IMR-90 (cell line): ENCODE data around the gene METRNL. TPM values are rescaled to one million over a fixed set of nuclear protein-coding genes. Genes with fewer than 3 reads are reported as not detected.

Source experiments
- ATAC-seq: fragments of 200-7000 bp; cut with Tn5 transposase; 2 replicates; pipeline ENCODE4 v1.9.1; 2020; ENCODE audit warnings: low read depth, mild to moderate bottlenecking, moderate library complexity
- BruUV-seq: library from RNA; stranded (reverse); fragments of 400-500 nt; replicated peaks from 2 replicates; lab custom pipeline; 2021; lab: Mats Ljungman, UMichigan
- CTCF ChIA-PET: fragments of 300-600 bp; formaldehyde crosslinking; extraction: SDS; loops from one replicate; lab custom pipeline; 2021; ENCODE audit warnings: antibody characterized with exemption; lab: Yijun Ruan, JAX
- POLR2A ChIA-PET: fragments of 300-600 bp; sonication (Branson Sonifier 250); formaldehyde crosslinking; loops from one replicate; lab custom pipeline; 2022; ENCODE audit warnings: antibody characterized with exemption; ENCODE audit not compliant: unreplicated experiment; lab: Charles Lee
- DNase-seq: peaks from one replicate; pipeline ENCODE4 v3.0.0; 2013
- H2AFZ ChIP-seq: replicated peaks from 2 replicates; pipeline ENCODE3; 2013; ENCODE audit warnings: low read length, mild to moderate bottlenecking; ENCODE audit not compliant: poor library complexity
- H2AK5ac ChIP-seq: 2 replicates; pipeline ENCODE4 v1.6.1; 2013; ENCODE audit warnings: low read depth, low read length, inconsistent platforms
- H2AK9ac ChIP-seq: replicated peaks from 2 replicates; pipeline ENCODE3; 2013; ENCODE audit warnings: mild to moderate bottlenecking, low read depth, low read length, moderate library complexity; ENCODE audit not compliant: poor library complexity
- H2BK120ac ChIP-seq: 2 replicates; pipeline ENCODE4 v1.6.1; 2013; ENCODE audit warnings: low read depth, low read length, inconsistent platforms
- H2BK15ac ChIP-seq: 3 replicates; pipeline ENCODE4 v1.6.1; 2013; ENCODE audit warnings: low read depth, low read length, inconsistent platforms
- H2BK20ac ChIP-seq: 2 replicates; pipeline ENCODE4 v1.6.1; 2013; ENCODE audit warnings: low read depth, mild to moderate bottlenecking, inconsistent platforms, low read length, moderate library complexity
- H2BK5ac ChIP-seq: 2 replicates; pipeline ENCODE4 v1.6.1; 2013; ENCODE audit warnings: mild to moderate bottlenecking, low read depth, low read length, inconsistent platforms; ENCODE audit not compliant: poor library complexity, severe bottlenecking
- H3K14ac ChIP-seq: replicated peaks from 2 replicates; pipeline ENCODE4 v1.6.1; 2013; ENCODE audit warnings: low read depth, low read length, inconsistent platforms
- H3K18ac ChIP-seq: 2 replicates; pipeline ENCODE4 v1.6.1; 2013; ENCODE audit warnings: low read depth, low read length, control low read depth
- H3K23ac ChIP-seq: 2 replicates; pipeline ENCODE4 v1.6.1; 2013; ENCODE audit warnings: low read depth, low read length, inconsistent platforms
- H3K27ac ChIP-seq: 2 replicates; pipeline ENCODE4 v1.5.1; 2013; ENCODE audit warnings: mild to moderate bottlenecking, control low read depth, low read length; ENCODE audit not compliant: insufficient read depth
- H3K27me3 ChIP-seq: 2 replicates; pipeline ENCODE4 v1.6.1; 2013; ENCODE audit warnings: low read length; ENCODE audit not compliant: control insufficient read depth, insufficient read depth
- H3K36me3 ChIP-seq: 2 replicates; pipeline ENCODE4 v1.6.1; 2013; ENCODE audit warnings: low read length, mixed read lengths; ENCODE audit not compliant: control insufficient read depth, insufficient read depth
- H3K4ac ChIP-seq: 2 replicates; pipeline ENCODE4 v1.6.1; 2013; ENCODE audit warnings: low read depth, low read length, inconsistent platforms
- H3K4me1 ChIP-seq: 2 replicates; pipeline ENCODE4 v1.6.1; 2013; ENCODE audit warnings: low read length, mixed read lengths; ENCODE audit not compliant: control insufficient read depth, insufficient read depth
- H3K4me2 ChIP-seq: 2 replicates; pipeline ENCODE4 v1.6.1; 2013; ENCODE audit warnings: low read depth, mild to moderate bottlenecking, control low read depth, low read length, moderate library complexity
- H3K4me3 ChIP-seq: 2 replicates; pipeline ENCODE4 v1.5.1; 2013; ENCODE audit warnings: low read depth, mild to moderate bottlenecking, control low read depth, low read length, moderate library complexity; ENCODE audit not compliant: insufficient read depth
- H3K56ac ChIP-seq: 2 replicates; pipeline ENCODE4 v1.6.1; 2013; ENCODE audit warnings: low read length, inconsistent platforms; ENCODE audit not compliant: insufficient read depth; ENCODE audit errors: extremely low read depth
- H3K79me1 ChIP-seq, 2 experiments: 2 replicates each; pipeline ENCODE4 v1.6.1; 2013; ENCODE audit warnings: low read length in 2 of 2, inconsistent platforms in 1 of 2, low read depth in 1 of 2
- H3K9ac ChIP-seq: 2 replicates; pipeline ENCODE4 v1.6.1; 2013; ENCODE audit warnings: low read depth, low read length, control low read depth
- H3K9me1 ChIP-seq: 2 replicates; pipeline ENCODE4 v1.6.1; 2013; ENCODE audit warnings: low read length, inconsistent platforms; ENCODE audit not compliant: insufficient read depth
- H3K9me3 ChIP-seq: 2 replicates; pipeline ENCODE4 v1.6.1; 2013; ENCODE audit warnings: low read length; ENCODE audit not compliant: control insufficient read depth, insufficient read depth
- H4K20me1 ChIP-seq: 2 replicates; pipeline ENCODE4 v1.6.1; 2013; ENCODE audit warnings: low read length, inconsistent platforms; ENCODE audit not compliant: insufficient read depth
- H4K5ac ChIP-seq: 2 replicates; pipeline ENCODE4 v1.6.1; 2013; ENCODE audit warnings: mild to moderate bottlenecking, low read depth, low read length, control low read depth
- H4K8ac ChIP-seq, 2 experiments: 2 replicates each; pipeline ENCODE4 v1.6.1; 2013; ENCODE audit warnings: low read depth in 2 of 2, low read length in 2 of 2, control low read depth in 1 of 2, inconsistent platforms in 1 of 2
- H4K91ac ChIP-seq: 2 replicates; pipeline ENCODE4 v1.6.1; 2013; ENCODE audit warnings: low read depth, low read length, inconsistent platforms; ENCODE audit not compliant: insufficient read depth
- BHLHE40 ChIP-seq: fragments of 150-350 bp; IDR thresholded peaks from 2 replicates; pipeline ENCODE4 v1.6.1; 2016; ENCODE audit warnings: mild to moderate bottlenecking, low read depth, low read length
- CEBPB ChIP-seq: IDR thresholded peaks from 2 replicates; pipeline ENCODE4 v1.6.1; 2012; ENCODE audit warnings: low read depth, low read length, improper control_type of control experiment
- CHD1 ChIP-seq: IDR thresholded peaks from 2 replicates; pipeline ENCODE4 v1.6.1; 2012; ENCODE audit warnings: low read depth, low read length, improper control_type of control experiment
- FOS ChIP-seq: fragments of 150-350 bp; IDR thresholded peaks from 2 replicates; pipeline ENCODE4 v1.6.1; 2016; ENCODE audit warnings: low read depth, low read length
- MAFK ChIP-seq: IDR thresholded peaks from 2 replicates; pipeline ENCODE4 v1.6.1; 2012; ENCODE audit warnings: low read depth, low read length, improper control_type of control experiment
- MAZ ChIP-seq: IDR thresholded peaks from 2 replicates; pipeline ENCODE4 v1.6.1; 2012; ENCODE audit warnings: low read depth, mild to moderate bottlenecking, low read length, improper control_type of control experiment, moderate library complexity, borderline replicate concordance
- MXI1 ChIP-seq: IDR thresholded peaks from 2 replicates; pipeline ENCODE4 v1.6.1; 2012; ENCODE audit warnings: low read depth, mild to moderate bottlenecking, low read length, moderate library complexity, borderline replicate concordance
- NFE2L2 ChIP-seq: fragments of 150-350 bp; IDR thresholded peaks from 2 replicates; pipeline ENCODE4 v1.6.1; 2016; ENCODE audit warnings: low read depth, mild to moderate bottlenecking, low read length
- POLR2A ChIP-seq: IDR thresholded peaks from 2 replicates; pipeline ENCODE4 v1.6.1; 2012; ENCODE audit warnings: mild to moderate bottlenecking, low read depth, low read length
- RAD21 ChIP-seq: IDR thresholded peaks from 2 replicates; pipeline ENCODE4 v1.6.1; 2012; ENCODE audit warnings: low read length, improper control_type of control experiment
- RCOR1 ChIP-seq: IDR thresholded peaks from 2 replicates; pipeline ENCODE4 v1.6.1; 2012; ENCODE audit warnings: mild to moderate bottlenecking, low read length, improper control_type of control experiment; ENCODE audit not compliant: insufficient replicate concordance
- RFX5 ChIP-seq: IDR thresholded peaks from 2 replicates; pipeline ENCODE4 v1.8.0; 2012; ENCODE audit warnings: low read depth, mild to moderate bottlenecking, low read length, moderate library complexity
- SMC3 ChIP-seq: fragments of 150-350 bp; IDR thresholded peaks from 2 replicates; pipeline ENCODE4 v1.6.1; 2016; ENCODE audit warnings: low read depth, mild to moderate bottlenecking, antibody characterized with exemption, low read length, moderate library complexity
- WGBS, 2 experiments: methylation state at CpG; one replicate each; pipeline versions ENCODE4 v1.1.5 to v1.1.7; 2013; ENCODE audit warnings: missing lambda C conversion rate in 2 of 2; ENCODE audit not compliant: insufficient read length in 1 of 2; ENCODE audit errors: extremely low coverage in 2 of 2; 5-methylcytosine and 5-hydroxymethylcytosine counted together
- dilution Hi-C: fragments of 300-500 bp; cut with HindIII; formaldehyde crosslinking; loops from one replicate; pipeline ENCODE4 v1.14.3; 2018; ENCODE audit warnings: low sequenced_read_pairs; ENCODE audit not compliant: unreplicated experiment
- in situ Hi-C: fragments of 300-500 bp; cut with MboI; formaldehyde crosslinking; loops from 3 replicates; pipeline ENCODE4 v1.14.3; 2019; ENCODE audit warnings: low sequenced_read_pairs, inconsistent platforms, mixed read lengths
- intact Hi-C: fragments of 100-400 bp; cut with micrococcal nuclease; formaldehyde crosslinking; loops from 2 replicates; pipeline ENCODE4 v1.10.0; 2022
- polyA plus RNA-seq, 3 experiments: library from polyadenylated mRNA; depleted of rRNA; stranded (reverse); fragments of >200 nt; gene quantifications; 2 replicates each; pipeline ENCODE4 v1.2.3, GENCODE V29; 2012; ENCODE audit warnings: low replicate concordance in 1 of 3
- total RNA-seq: library from RNA; depleted of rRNA; stranded (reverse); fragments of >200 nt; gene quantifications from 2 replicates; pipeline ENCODE4 v1.2.3, GENCODE V29; 2012
- TF ChIP-seq, protein P1 (sequence below): fragments of 150-350 bp; IDR thresholded peaks from 2 replicates; pipeline ENCODE4 v1.6.1; 2016; ENCODE audit warnings: low read depth, mild to moderate bottlenecking, low read length, moderate library complexity, borderline replicate concordance
- TF ChIP-seq, protein P2 (sequence below): fragments of 150-350 bp; IDR thresholded peaks from 2 replicates; pipeline ENCODE4 v1.6.1; 2017; ENCODE audit warnings: mild to moderate bottlenecking, antibody characterized with exemption, low read length, low read depth

The METRNL gene
- total and polyA plus RNA-seq, 2 of the 4 experiments (the other 2 are of a cell fraction) = 17.9 to 48.2 TPM

DNA sequence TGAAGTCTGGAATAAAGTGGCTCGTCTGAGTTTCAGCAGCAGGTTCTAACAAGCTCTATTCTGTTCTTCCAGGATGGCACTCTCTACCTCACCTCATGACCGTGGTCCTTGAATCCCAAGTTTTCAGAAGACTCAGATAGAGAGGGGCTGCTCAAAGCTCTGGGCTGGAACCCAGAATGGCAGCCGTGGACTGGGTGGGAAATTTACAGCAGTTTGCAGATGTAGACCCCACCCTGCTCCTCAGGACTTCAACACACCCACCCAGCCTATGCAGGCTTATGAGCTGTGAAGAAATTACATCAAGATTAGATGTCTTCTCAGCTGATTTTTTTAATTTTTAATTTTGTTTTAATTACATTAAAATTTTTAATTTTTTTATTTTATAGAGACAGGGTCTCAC lies 59.4 kb downstream of the METRNL start:
- TF ChIP-seq SMC3 (no peak), RCOR1 (no peak), MAZ (no peak), CEBPB (no peak), FOS (no peak), BHLHE40 (no peak), MXI1 (no peak), NFE2L2 (no peak), RFX5 (no peak), POLR2A (no peak), RAD21 (no peak), CHD1 (no peak), MAFK (no peak)
- TF ChIP-seq, protein P1, sequence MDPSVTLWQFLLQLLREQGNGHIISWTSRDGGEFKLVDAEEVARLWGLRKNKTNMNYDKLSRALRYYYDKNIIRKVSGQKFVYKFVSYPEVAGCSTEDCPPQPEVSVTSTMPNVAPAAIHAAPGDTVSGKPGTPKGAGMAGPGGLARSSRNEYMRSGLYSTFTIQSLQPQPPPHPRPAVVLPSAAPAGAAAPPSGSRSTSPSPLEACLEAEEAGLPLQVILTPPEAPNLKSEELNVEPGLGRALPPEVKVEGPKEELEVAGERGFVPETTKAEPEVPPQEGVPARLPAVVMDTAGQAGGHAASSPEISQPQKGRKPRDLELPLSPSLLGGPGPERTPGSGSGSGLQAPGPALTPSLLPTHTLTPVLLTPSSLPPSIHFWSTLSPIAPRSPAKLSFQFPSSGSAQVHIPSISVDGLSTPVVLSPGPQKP = no peak
- TF ChIP-seq, protein P2, sequence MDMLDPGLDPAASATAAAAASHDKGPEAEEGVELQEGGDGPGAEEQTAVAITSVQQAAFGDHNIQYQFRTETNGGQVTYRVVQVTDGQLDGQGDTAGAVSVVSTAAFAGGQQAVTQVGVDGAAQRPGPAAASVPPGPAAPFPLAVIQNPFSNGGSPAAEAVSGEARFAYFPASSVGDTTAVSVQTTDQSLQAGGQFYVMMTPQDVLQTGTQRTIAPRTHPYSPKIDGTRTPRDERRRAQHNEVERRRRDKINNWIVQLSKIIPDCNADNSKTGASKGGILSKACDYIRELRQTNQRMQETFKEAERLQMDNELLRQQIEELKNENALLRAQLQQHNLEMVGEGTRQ = no peak
- DNase-seq (no peak), ATAC-seq (no peak)
- dilution Hi-C loops (no loop called here), in situ Hi-C loops (no loop called here), intact Hi-C loops (loop anchor here (2.0 kb wide), 1 partner anchor 20 kb away; no protein-coding TSS in a partner anchor)
- Histone ChIP-seq H3K9me3 (peaks cover 9% of the 10 kb centered on the region), H3K27me3 (peaks cover 35% of the 10 kb centered on the region), H4K5ac (no peak overlapping the region), H2BK120ac (no peak overlapping the region), H3K4ac (no peak overlapping the region), H3K23ac (no peak overlapping the region), H4K20me1 (no peaks in the 10 kb centered on the region), H2BK5ac (no peak overlapping the region), H2AFZ (no peak overlapping the region), H3K79me1 (no peaks in the 10 kb centered on the region), H3K4me2 (no peak overlapping the region), H3K56ac (no peak overlapping the region), H3K4me1 (no peaks in the 10 kb centered on the region), H3K9me1 (no peaks in the 10 kb centered on the region), H3K18ac (no peak overlapping the region), H2AK9ac (no peak overlapping the region), H4K91ac (no peak overlapping the region), H2BK15ac (no peak overlapping the region), H3K4me3 (no peak overlapping the region), H3K27ac (no peak overlapping the region), H2AK5ac (no peak overlapping the region), H2BK20ac (no peak overlapping the region), H3K9ac (no peak overlapping the region), H3K36me3 (no peaks in the 10 kb centered on the region), H4K8ac (no peak overlapping the region), H3K14ac (no peak overlapping the region)
- POLR2A ChIA-PET = no interaction called here
- no CpG with 5 or more reads among the region's 3 CpGs for WGBS, 2 experiments
- BruUV-seq = no TSS peak
- CTCF ChIA-PET = no interaction called here
